Left ventricle myocardium inferior (tissue), 1 donor: ENCODE results near the gene EIF2B4. TPM values are rescaled to one million over a fixed set of nuclear protein-coding genes. Genes with fewer than 3 reads are reported as not detected.

ENCODE experiments used
- DNase-seq: peaks from one replicate; pipeline ENCODE4 v3.0.0-alpha.2; 2020
- H3K27ac ChIP-seq: fragments of 200-600 bp; replicated peaks from 2 replicates; pipeline ENCODE4 v1.8.0; 2021
- H3K27me3 ChIP-seq: fragments of 200-600 bp; 2 replicates; pipeline ENCODE4 v1.8.0; 2021; ENCODE audit warnings: low read depth
- H3K36me3 ChIP-seq: fragments of 200-600 bp; 2 replicates; pipeline ENCODE4 v1.8.0; 2021
- H3K4me1 ChIP-seq: fragments of 200-600 bp; 2 replicates; pipeline ENCODE4 v1.8.0; 2021
- H3K4me3 ChIP-seq: fragments of 200-600 bp; 2 replicates; pipeline ENCODE4 v1.8.0; 2021; ENCODE audit warnings: mild to moderate bottlenecking, moderate library complexity
- H3K9me3 ChIP-seq: fragments of 200-600 bp; replicated peaks from 2 replicates; pipeline ENCODE4 v1.8.0; 2021
- CTCF ChIP-seq: fragments of 200-600 bp; IDR thresholded peaks from 2 replicates; pipeline ENCODE4 v1.8.0; 2021; ENCODE audit warnings: antibody characterized with exemption, mild to moderate bottlenecking, borderline replicate concordance
- intact Hi-C: fragments of 100-400 bp; cut with micrococcal nuclease; formaldehyde crosslinking; loops from one replicate; pipeline ENCODE4 v1.11.0; 2022
- total RNA-seq: library from RNA; stranded (reverse); fragmentation: NEBNext Ultra II Directional; extraction: Animal tissue kit (Norgen Biotek cat#: 25700); gene quantifications from one replicate; pipeline ENCODE4 v1.2.1, GENCODE V29; 2021
- donor health status: DM: no; HTN: yes; CAD: no; lungs with severe emphysema.

EIF2B4 gene
- total RNA-seq, 1 donor from 2014 or later: 34.1 TPM

- Histone ChIP-seq H3K4me1 (no peaks in the 10 kb centered on the region), H3K36me3 (peaks cover 8% of the 10 kb centered on the region), H3K27ac (no peak overlapping the region), H3K27me3 (no peaks in the 10 kb centered on the region), H3K9me3 (no peaks in the 10 kb centered on the region), H3K4me3 (no peak overlapping the region)
- intact Hi-C loops: no loop called here
- TF ChIP-seq CTCF: no peak
- no peak for DNase-seq
These were observed 20.9 kb upstream of the EIF2B4 start for GRCh38 chr2:27390822-27391679.

GRCh38 chr2:27381577-27382181 lies 11.5 kb upstream of the EIF2B4 start:
- intact Hi-C loops: no loop called here
- peak overlapping the region; percentile 81 for H3K4me3 ChIP-seq
- DNase-seq: no peak
- H3K36me3 ChIP-seq: peaks cover 65% of the 10 kb centered on the region
- TF ChIP-seq CTCF: no peak
- H3K27ac ChIP-seq: peak overlapping the region; percentile 94
- no peaks in the 10 kb centered on the region for H3K9me3 ChIP-seq
- H3K4me1 ChIP-seq: peaks cover 36% of the 10 kb centered on the region
- no peaks in the 10 kb centered on the region for H3K27me3 ChIP-seq

- H3K36me3 ChIP-seq: peaks cover 70% of the 10 kb centered on the region
- peak within 1 kb of the TSS; percentile 94 for H3K27ac ChIP-seq
- H3K4me3 ChIP-seq: peak within 1 kb of the TSS; percentile 81
- H3K9me3 ChIP-seq: no peaks in the 10 kb centered on the region
- H3K27me3 ChIP-seq: no peaks in the 10 kb centered on the region
- peak; percentile 97 for DNase-seq
- no peak for TF ChIP-seq CTCF
- peaks cover 36% of the 10 kb centered on the region for H3K4me1 ChIP-seq
- intact Hi-C loops: no loop called here
These were observed 10.7 kb upstream of the EIF2B4 start, which contains the start of gene ZNF513 for GRCh38 chr2:27380626-27381545. Gene ZNF513 (minus strand): TSS chr2:27380734. CDS start chr2:27380526, 208 bp downstream.

GRCh38 chr2:27379836-27380625 lies 9.9 kb upstream of the EIF2B4 start:
- Histone ChIP-seq H3K27me3 (no peaks in the 10 kb centered on the region), H3K4me1 (peaks cover 36% of the 10 kb centered on the region), H3K36me3 (peaks cover 70% of the 10 kb centered on the region), H3K27ac (peak overlapping the region; percentile 94), H3K9me3 (no peaks in the 10 kb centered on the region), H3K4me3 (peak overlapping the region; percentile 81)
- no peak for TF ChIP-seq CTCF
- peak; percentile 70 for DNase-seq
- intact Hi-C loops: no loop called here
